Sigmoid colon (tissue), 4 donors: ENCODE measurements around the gene FLVCR2.

Experiments used
- CTCF ChIP-seq, 4 experiments: fragments of 450-650 bp in 3 of 4; fragments of 200-600 bp in 1 of 4; IDR thresholded peaks; one replicate each; pipeline ENCODE4 v1.5.1; 2016 to 2019; ENCODE audit warnings: antibody characterized with exemption in 4 of 4, mild to moderate bottlenecking in 3 of 4, moderate library complexity in 2 of 4
- EP300 ChIP-seq, 4 donors: sonication (generic); formaldehyde crosslinking; IDR thresholded peaks; one replicate each; pipeline ENCODE4 v1.6.1; 2017; ENCODE audit warnings: antibody characterized with exemption in 4 of 4
- POLR2A ChIP-seq, 2 donors: fragments of 450-650 bp; IDR thresholded peaks; one replicate each; pipeline ENCODE4 v1.6.1; 2016; ENCODE audit warnings: antibody characterized with exemption in 2 of 2, mild to moderate bottlenecking in 2 of 2, moderate library complexity in 2 of 2
- POLR2AphosphoS5 ChIP-seq, 4 donors: sonication (generic); formaldehyde crosslinking; IDR thresholded peaks; one replicate each; pipeline ENCODE4 v1.6.1; 2017; ENCODE audit warnings: antibody characterized with exemption in 4 of 4

DNA sequence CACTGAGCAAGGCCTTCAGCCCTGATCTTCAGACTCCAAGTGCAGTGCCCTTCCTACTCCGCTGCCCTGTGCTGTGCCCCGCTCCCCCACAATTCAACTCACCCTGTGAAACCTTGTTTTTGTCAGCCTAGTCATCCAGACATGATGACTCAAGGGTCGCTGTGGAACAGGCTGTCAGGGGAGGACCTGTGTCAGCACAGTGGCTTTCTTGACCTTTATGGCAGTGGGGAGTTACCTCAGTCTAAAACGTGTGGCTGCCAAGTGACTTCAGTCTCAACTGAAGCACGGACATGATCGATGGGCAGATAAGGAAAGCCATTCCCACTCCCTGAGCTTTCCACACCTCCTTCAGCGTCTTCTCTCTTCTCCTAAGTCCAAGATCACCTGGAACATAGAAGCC lies 16.3 kb upstream of the FLVCR2 start:
- no peak for TF ChIP-seq POLR2A (IDR thresholded peaks at IDR 0.05)
- no peak for TF ChIP-seq POLR2AphosphoS5 (IDR thresholded peaks at IDR 0.05)
- TF ChIP-seq CTCF (IDR thresholded peaks at IDR 0.05): no peak
- TF ChIP-seq EP300 (IDR thresholded peaks at IDR 0.05): no peak
